Stimulated activated CD4-positive, alpha-beta T cell treated with anti-CD3 and anti-CD28 coated beads, Interleukin-4, amount 100 ng/mL, for 24 hours (primary cell): ENCODE data around the gene ALOXE3.
A peak's percentile ranks its signal among the peaks of the same experiment; 100 is the strongest.

Experiments
- DNase-seq: peaks from one replicate; pipeline ENCODE4 v3.0.0-alpha.2; 2020

The ALOXE3 gene

DNA sequence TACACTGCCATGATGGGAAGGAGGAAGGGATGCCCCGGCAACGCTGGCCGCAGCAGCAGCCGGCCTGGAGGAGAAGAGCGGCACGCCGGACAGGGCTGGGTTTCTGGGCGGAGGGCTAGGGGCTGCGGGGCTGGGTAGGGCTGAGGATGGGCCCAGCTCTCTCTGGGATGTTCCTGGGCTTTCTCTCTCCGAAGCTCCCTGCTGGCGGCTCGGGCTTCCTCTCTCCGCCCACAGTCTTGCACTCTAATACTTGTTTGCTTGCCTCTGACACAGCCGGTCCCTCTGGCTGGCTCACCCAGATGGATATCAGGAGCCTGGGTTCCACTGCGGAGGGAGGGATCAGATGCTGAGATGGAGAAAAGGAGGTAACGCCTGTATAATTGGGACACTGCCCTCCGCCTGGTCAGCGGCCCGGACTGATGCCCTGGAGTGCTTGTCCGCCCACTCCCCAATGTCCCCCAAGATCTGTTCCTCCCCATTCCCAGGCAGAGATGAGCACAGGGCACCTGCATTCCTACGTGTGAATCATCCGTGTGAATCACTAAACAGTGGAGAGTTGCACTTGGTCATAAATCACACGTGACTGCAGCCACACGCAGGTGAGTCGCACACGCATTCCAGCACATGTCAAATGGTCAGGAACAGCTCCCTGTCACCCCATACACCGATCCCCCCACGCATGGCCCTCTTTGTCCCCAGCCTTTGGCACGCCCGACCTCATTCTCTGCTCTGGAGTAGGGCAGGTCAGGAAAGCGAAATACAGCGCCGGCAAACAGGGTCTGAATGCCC, at the start of gene ALOXE3:
ALOXE3 (minus strand) TSS at position 535 of the 789 bp plus-strand sequence; CDS start at position 11, 524 bp downstream.
- no peak for DNase-seq

DNA sequence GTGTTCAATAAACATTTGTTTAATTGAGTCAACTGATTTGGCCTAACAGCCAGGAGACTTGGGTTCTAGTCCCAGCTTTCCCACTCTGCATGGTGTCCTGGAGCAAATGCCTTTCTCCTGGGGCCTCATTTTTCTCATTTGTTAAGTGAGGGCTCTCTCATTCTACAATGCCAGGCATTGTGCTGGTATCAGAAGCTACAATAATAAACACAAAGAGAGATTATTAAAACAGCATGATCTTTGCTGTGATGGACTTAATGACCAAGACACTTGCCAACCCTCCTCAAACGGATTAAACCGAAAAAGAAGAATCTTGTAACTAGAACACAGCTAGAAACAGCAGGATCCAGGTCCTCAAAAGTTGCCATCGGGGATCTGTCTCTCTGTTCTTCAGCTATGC, 49.2 kb upstream of the ALOXE3 start:
- DNase-seq: no peak

DNA sequence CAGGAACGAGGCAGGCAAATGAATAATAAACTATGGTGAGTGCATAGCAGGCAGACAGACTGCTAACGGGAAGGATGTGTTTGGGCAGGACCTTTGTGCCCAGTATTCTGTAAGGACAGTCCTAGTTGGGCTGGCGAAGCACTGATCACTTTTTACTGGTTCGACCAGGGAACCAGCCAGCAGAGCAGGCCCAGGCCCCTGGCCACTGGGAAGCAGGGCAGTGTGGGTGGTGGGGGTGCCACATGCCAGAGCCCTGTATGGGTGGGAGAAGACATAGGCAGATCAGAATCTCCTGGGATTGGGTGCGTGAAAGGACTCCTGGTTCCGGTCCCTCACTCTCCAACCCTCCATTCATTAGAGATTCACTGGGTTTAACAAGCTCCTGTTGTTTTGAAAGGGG, 48.4 kb upstream of the ALOXE3 start:
- no peak for DNase-seq

DNA sequence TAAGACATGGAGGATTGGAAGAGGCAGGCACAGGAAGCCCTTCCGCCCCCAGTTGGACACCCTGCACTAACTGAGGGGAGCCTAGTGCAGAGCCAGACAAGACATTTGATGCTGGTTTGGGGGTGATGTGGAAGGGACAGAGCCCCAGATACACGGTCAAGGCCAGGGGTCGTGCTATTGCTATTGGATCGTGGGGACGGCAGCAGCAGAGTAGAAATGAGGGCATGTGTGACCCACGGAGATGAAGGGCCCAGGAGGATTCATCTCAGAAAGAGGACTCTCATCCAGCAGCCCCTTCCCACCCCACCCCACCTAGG, 46.5 kb upstream of the ALOXE3 start:
- no peak for DNase-seq

DNA sequence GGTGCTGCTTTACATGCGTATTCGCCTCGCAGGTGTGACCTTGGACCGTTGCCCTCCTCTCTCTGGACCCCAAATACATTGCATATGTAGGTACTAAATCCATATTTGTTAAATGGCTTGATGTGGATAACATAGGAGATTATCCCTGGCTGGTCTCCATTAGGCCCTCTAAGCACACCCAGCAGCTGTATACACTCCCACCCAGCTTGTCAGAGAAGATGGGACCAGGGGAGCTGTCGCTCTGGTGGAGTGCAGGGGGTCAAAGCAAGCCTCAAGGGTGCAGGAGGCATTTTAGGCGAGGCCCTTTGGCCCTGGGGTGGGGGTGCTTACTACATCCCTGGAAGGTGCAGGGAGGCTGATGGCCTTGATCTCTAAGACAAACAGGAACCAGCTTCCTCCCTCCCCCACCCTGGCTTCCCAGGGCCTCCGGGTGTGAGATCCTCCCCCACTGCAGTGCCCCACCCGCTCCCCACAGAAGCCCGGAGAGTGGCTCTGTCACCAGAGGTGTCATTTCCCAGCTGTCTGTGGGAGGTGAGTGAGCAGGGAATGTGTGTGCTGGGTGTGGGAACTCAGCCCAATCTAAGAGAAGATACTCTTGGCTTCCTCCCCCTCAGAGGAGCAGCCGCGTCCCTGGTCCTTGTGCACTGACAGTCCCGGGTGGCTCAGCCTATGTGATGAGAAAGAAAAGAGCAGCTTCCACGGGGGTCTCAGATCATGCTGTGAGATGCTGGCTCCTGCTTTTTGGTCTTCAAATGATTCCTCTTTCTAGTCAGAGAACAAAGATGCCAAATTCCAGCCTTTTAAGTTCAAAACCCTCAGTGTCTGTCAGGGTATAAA, 45.9 kb upstream of the ALOXE3 start:
- DNase-seq: peak; percentile 80

DNA sequence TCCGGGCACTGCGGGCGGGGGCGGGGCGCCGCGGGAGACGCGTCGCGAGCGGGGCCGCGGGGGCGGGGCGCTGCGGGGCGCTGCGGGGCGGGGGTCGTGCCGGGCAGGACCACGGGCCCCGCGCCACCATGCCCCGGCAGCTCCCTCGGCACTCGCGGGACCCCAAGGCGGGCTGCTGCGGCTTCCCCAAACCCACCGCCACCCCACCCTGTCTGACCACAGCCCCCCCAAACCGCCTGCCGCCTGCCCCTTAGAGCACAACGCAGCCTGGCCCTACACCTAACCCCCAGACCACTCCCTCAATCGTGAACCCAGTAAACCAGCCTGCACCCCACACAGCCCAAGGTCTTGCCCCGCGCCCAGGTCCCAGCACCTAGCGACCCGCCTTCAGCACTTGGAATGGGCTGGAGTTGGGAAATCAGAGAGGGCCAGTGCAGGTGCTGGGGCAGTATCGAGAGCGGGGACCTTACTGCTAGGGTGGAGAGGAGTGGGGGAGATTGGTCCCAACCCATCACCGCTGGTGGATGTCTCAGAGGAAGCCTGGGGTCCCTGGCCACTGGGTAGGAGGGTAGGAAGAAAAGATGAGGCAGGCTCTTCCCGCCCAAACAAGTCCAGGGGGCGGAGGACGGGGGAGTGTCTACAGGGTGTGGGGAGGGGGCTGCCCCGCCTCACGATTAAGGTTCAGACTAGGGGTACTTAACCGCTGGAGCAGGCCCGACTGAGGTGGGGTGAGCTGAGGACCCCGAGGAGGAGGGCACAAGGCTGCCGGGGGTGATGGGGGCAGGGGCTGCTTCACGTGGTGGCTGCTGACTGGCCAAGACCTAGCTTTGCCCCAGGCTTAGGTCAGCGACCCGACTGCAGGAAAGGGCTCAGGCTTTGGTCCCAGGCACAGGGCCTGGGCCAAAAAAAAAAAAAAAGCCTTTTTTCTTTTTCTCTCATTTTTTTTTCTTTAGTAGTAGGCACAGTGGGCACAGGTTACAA, 45.0 kb upstream of the ALOXE3 start:
- DNase-seq: no peak

DNA sequence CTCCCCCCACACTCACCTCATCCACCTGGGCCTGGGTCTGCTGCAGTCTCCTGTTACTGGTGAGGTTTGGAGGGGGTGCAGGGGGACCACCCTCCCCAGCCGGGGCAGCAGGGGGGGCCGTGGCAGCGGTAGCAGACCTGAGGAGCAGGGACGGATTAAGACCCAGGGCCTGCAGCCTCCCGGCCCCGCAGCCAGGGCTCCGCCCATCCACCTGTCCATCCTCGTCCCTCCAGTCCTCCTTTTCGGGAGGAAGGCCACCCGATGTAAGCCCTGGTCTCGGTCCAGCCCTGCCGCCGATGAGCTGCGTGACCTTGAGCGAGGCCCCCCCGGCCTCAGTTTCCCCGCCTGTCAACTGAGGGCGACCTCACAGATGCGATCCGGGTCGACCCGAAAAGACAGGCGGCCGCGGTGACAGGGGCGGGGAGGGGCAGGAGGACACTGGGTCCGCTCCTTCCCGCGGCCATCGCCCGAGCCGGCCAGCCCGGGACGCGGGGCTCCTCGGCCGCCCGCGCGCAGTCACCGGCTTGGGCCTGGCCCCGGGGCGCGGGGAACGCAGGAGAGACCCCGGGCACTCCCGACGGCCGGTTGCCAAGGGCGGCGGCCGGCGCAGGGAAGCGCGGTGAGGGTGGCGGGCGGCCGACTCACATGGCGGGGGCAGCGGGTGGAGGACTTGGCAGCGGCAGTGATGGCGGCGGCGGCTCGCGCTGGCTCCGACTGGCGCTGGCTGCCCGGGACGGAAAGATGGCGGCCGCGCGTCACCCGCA, 44.1 kb upstream of the ALOXE3 start, which contains the start of gene VAMP2:
VAMP2 (minus strand) TSS at position 716 of the 764 bp plus-strand sequence; CDS start at position 647, 69 bp downstream.
- peak; percentile 83 for DNase-seq

DNA sequence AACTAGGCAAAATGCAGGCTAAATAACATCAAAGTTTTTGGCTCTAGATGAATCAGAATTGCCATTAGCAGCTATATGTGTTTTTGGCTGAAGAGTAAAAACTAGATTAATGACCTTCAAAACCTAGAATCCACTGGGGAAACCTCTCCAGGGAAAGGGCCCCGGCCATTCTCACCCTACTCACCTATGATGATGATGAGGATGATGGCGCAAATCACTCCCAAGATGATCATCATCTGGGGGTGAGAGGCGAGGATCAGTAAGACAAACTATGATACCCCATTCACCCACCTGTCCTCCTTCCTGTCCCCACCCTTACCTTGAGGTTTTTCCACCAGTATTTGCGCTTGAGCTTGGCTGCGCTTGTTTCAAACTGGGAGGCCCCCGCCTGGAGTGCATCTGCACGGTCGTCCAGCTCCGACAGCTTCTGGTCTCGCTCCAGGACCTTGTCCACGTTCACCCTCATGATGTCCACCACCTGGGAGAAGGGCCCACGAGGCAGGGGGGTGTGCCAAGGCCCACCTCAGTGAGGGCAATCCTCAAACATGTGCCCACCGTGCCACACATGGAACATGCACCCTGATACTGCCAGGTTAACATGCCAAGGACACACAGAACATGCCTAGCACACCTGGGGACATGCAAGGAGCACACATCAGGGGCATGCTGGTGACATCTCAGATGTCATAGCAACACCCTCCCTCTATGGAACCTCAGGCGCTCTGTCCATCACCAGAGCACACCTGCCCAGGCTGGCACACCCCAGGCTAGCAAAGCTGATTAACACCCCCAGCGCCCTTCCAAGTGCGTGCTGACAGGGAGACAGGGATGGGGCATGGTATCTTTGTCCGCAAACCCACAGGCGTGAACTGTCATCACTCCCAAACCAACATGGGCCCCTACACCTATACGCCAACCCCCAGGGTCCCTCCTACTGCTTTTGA, 43.2 kb upstream of the ALOXE3 start:
- DNase-seq: no peak

DNA sequence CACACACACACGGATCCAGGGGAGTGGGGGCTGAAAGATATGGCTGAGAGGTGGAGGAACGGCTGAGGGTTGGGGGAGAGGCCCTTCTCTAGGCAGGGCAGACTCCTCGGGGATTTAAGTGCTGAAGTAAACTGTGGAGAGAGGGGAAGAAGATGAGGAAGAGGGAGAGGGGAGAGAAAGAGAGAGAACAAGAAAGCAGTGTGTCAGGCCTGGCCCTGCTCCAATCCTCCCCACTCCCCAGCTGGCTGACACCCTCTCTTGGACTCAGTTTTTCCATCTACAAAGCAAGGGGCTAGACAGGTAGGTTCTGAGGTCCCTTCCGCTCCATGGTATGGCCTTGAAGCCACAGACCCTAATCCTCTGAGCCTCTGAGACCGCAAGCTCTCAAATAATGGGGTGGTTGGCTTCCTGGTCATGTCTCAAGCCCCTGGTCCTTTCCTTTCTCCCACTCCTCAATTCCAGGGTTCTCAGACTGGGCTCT, 42.5 kb upstream of the ALOXE3 start:
- no peak for DNase-seq

DNA sequence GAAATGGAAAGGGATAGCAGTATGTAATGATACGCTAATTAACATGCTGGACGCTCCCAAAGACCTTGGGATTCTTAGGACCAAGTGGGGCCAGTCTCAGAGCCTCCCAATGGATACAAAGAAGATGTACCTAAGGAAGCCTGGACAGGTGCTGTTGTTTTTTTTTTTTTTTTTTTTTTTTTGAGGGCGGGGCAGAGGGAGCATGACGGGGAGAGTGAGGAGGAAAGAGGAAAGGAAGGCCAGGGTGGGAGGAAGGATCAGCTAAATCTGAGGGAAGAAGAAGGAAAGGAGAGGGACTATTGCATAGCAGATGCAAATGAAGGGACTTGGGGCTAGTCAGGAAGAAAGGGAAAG, 41.9 kb upstream of the ALOXE3 start:
- DNase-seq: no peak

DNA sequence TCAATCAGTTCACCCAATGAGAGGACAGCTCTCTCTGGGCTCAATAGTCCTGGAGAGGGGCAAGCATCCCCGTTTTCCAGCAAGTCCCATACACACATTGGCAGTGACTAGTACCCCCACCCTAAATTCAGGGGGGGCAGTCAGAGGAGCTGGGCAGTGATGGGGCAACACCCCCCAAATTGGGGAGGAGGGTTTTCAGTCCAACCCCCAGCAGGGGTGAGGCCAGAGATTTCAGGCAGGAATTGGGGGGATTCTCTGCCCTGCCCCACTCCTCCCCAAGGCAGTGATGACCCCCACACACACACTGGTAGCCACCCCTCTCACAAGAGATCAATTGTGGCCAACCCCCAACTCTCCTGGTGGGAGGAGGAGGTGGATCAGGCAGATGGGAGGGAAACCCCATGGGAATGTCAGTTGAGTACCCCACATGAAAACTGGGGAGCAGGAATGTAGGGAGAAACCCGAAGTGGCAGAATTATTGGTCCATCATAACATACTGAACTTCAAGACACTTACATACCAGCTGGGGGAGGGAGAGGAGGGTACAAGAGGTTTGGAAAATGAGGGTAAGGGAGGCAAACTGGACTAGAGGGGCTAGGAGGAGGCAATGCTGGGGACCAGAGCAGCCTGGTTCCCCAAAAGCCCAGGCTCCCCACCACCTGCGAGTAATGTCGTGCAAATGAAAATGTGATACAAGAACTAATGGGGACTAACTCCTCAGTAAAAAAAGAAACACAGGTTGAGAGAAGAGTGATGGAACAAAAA, 41.3 kb upstream of the ALOXE3 start:
- DNase-seq: no peak

DNA sequence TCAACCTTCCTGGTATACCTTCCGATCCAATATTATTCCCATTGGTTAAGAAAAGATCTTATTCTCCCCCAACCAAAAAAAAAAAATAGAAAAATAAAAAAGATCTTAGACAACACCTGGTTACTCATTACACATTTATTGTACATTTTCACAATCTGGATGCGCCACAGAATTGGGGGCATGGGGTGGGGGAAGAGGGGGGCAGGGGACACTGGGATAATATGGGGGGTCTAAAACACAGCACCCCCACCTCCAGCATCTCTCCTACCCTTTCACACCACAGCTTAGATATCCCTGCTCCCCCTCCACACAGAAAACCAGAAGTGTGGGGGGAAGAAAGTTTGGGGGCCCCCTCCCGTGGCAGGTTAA, 40.7 kb upstream of the ALOXE3 start:
- DNase-seq: no peak

DNA sequence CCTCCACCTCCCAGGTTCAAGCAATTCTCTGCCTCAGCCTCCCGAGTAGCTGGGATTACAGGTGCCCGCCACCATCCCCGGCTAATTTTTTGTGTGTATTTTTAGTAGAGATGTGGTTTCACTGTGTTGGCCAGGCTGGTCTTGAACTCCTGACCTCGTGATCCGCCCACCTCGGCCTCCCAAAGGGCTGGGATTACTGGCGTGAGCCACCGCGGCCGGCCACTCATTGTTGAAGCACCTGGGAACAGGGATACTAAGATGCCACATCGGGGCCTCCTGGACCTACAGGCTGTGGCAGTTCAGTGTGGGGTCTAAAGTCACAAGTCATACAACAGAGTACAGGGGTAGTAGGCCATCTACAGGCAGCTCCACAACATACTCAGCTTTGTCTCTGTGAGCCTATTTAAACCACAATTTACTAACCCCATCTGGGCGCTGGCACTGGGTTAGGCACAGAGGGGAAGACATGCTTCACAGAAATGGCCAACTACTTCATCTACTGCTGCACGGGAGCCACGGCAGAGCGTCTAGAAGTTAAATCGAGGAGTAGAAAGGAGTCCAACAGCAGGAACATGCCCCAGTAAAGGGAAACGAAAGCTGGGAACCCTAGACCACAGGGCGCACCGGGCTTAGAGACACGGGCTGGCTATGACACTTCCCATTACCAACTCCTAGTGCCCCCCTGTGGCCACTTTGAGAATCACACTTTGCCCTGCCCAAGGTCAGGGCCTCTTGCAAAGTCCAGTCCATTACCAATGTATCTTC, 40.1 kb upstream of the ALOXE3 start:
- DNase-seq: peak; percentile 91

DNA sequence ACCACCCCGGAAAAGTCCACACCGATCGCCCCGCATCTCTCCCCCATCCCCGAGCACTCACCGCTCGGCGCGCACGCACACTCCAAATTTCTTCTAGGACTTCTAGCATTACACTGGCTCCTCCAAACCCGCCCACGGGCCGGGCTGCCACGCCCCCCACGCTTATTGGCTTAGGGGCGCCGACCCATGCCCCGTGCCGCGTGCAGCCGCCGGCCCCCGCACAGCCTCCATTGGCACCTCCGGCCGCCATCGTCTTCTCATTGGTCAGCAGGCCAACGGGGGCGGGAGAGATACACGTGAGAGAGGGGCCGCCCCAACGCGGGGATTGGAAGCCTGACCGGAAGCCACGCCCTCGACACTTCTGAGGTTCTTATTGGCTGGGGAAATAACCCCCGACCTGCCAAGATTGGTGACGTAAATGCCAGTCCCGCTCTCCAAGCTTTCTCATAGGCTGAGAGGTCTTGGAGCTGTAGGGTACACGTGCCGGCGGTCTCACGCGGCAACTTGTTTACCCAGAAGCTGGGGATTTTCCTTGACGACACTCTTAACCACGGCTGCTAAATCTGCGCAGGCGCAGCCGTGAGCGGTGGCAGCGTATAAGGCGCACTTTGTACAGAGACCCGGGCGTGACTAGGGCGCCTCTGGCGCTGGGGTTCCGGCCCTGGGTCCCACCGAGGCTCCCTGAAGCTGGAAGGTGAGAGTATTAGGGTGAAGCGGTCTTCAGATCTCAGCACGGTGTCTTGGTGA, 38.1 kb upstream of the ALOXE3 start:
- DNase-seq: peak; percentile 100

DNA sequence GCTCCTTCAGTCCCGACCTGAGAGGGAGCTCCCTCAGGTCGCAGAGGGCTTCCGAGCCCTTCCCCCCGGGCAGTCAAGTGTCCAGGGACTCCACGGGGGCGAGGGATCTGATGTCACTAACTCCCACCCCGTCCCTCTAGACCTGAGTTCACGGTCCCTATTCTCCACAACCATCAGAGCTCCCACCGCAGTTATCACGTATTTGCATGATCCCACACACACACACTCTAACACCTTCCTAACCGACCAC, 37.6 kb upstream of the ALOXE3 start:
- no peak for DNase-seq

DNA sequence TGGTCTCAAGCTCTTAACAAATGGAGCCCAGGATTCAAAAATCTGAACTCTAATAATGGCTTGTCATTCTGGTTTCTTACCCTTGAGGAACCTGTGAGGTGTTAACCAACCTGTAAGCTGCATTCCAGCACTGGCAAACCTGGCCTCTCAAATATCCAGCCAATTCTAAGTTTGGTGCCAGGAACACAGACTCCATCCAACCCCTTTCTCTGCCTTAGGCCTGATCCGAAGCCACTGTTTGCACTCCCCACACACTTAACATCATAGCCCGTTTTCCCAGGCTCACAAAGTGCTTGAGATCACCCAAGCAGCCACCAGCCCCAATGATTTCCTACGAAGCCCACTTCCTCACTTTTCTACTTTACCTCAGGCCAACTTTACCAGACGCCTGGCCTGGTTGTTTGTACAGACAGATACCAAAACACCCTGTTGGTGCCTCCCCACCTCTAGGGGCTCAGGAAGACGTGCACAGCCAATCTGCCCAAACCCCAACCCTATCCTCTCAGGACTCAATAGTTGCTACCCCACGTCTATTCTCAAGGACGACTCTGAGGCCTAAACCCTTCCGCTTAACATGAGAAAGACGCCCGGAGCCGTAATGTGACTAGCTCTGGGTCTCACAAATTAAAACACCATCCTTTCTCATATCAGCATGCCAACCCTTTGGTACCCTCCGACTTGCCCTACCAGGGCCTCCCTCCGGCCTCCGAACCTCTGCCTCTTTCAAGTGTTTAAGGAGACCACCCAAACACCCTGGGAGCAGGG, 37.1 kb upstream of the ALOXE3 start:
- no peak for DNase-seq

DNA sequence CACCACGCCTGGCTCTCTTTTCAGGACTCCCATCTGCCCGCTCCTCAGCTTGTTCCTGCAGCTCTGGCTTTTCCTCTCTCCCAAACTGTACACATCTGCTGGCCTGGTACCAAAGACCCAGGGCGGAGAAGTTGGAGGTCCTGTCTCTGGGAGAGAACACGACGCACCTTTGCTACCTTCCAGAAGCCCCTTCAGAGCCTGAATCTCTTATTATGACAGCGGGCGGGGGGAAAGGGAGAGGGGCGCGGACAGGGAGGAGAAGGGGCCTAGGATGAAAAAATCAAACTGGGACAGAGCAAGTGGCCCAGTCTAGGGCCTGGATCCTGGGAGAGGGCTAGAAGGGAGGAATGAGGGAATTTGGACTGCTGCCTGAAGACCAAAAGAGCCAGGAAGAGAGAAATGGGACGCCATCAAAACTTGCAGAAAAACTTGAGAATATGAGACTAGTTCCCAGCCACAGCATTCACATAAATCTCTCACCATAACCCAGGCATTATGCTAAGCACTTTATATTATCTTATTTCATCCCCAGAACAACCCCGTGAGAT, 36.4 kb upstream of the ALOXE3 start:
- no peak for DNase-seq
